ENCODE measurements around the gene WIPI1. TPM values are rescaled to one million over a fixed set of nuclear protein-coding genes. Genes with fewer than 3 reads are reported as not detected.

Gene WIPI1
- 27.8 and 29.5 TPM in 2 replicates for total RNA-seq (ENCODE audit: low replicate concordance)

- TF ChIP-seq EZH2 (IDR thresholded peaks at IDR 0.05) = no peak
- no peak for TF ChIP-seq CTCF (IDR thresholded peaks at IDR 0.05)
- no peak for TF ChIP-seq EZH2phosphoT487 (IDR thresholded peaks at IDR 0.05)
- no peaks in the 10 kb centered on the region for H3K9me3 ChIP-seq (ENCODE audit: low read depth)
- Mint-ChIP-seq H3K27me3 (ENCODE audit: insufficient read depth, low read depth) (peaks cover 11% of the 10 kb centered on the region), H3K9me3 (no peaks in the 10 kb centered on the region), H3K36me3 (no peaks in the 10 kb centered on the region), H3K27ac (peak within 1 kb of the TSS; percentile 46), H3K4me3 (peak within 1 kb of the TSS; percentile 99), H3K4me1 (peaks cover 22% of the 10 kb centered on the region)
- peak within 1 kb of the TSS; percentile 71 for H3K4me3 ChIP-seq
- H3K4me1 ChIP-seq = peaks cover 3% of the 10 kb centered on the region
- DNase-seq (ENCODE audit: low spot score) = no peak
- H3K9ac ChIP-seq = peak within 1 kb of the TSS; percentile 32
- H2AFZ ChIP-seq (replicated peaks) = peak within 1 kb of the TSS; percentile 97
- peaks cover 17% of the 10 kb centered on the region for H3K27me3 ChIP-seq
- H3K27ac ChIP-seq = no peak within 1 kb of the TSS
- no peaks in the 10 kb centered on the region for H3K36me3 ChIP-seq
- H3K4me2 ChIP-seq = peak within 1 kb of the TSS; percentile 92
- no peaks in the 10 kb centered on the region for H4K20me1 ChIP-seq (ENCODE audit: low read depth)
- peaks cover 21% of the 10 kb centered on the region for H3F3A ChIP-seq (ENCODE audit: low read depth)
- no peaks in the 10 kb centered on the region for H3K79me2 ChIP-seq (ENCODE audit: low read depth)
Measured at GRCh38 chr17:68457168-68457538, at the start of gene WIPI1. Gene WIPI1, minus strand, starts transcription at chr17:68457496. Its CDS starts 75 bp downstream, at chr17:68457421.

GRCh38 chr17:68505951-68506350, 48.7 kb upstream of the WIPI1 start:
- Mint-ChIP-seq H3K27me3 (ENCODE audit: insufficient read depth, low read depth) (peaks cover 4% of the 10 kb centered on the region), H3K4me1 (peaks cover 12% of the 10 kb centered on the region), H3K36me3 (no peaks in the 10 kb centered on the region), H3K27ac (no peak overlapping the region), H3K9me3 (no peaks in the 10 kb centered on the region), H3K4me3 (no peak overlapping the region)
- no peak overlapping the region for H3K4me2 ChIP-seq
- no peak for DNase-seq (ENCODE audit: low spot score)
- no peaks in the 10 kb centered on the region for H4K20me1 ChIP-seq (ENCODE audit: low read depth)
- H3K9me3 ChIP-seq (ENCODE audit: low read depth) = no peaks in the 10 kb centered on the region
- peaks cover 4% of the 10 kb centered on the region for H3K4me1 ChIP-seq
- TF ChIP-seq EZH2phosphoT487 (IDR thresholded peaks at IDR 0.05) (no peak), CTCF (IDR thresholded peaks at IDR 0.05) (no peak), EZH2 (IDR thresholded peaks at IDR 0.05) (no peak)
- H3K36me3 ChIP-seq = no peaks in the 10 kb centered on the region
- H3K27ac ChIP-seq = no peak overlapping the region
- no peak overlapping the region for H3K4me3 ChIP-seq
- peaks cover under 1% of the 10 kb centered on the region for H3F3A ChIP-seq (ENCODE audit: low read depth)
- no peaks in the 10 kb centered on the region for H3K27me3 ChIP-seq
- H3K79me2 ChIP-seq (ENCODE audit: low read depth) = no peaks in the 10 kb centered on the region
- no peak overlapping the region for H3K9ac ChIP-seq
- no peak overlapping the region for H2AFZ ChIP-seq (replicated peaks)

GRCh38 chr17:68501074-68501473, 43.8 kb upstream of the WIPI1 start:
- H3K27me3 ChIP-seq = no peaks in the 10 kb centered on the region

More at GRCh38 chr17:68501074-68501473, 43.8 kb upstream of the WIPI1 start:
- Mint-ChIP-seq H3K4me1 (peaks cover 2% of the 10 kb centered on the region), H3K27ac (no peak overlapping the region), H3K4me3 (no peak overlapping the region), H3K36me3 (no peaks in the 10 kb centered on the region), H3K9me3 (peaks cover 4% of the 10 kb centered on the region), H3K27me3 (ENCODE audit: insufficient read depth, low read depth) (peaks cover 17% of the 10 kb centered on the region)
- DNase-seq (ENCODE audit: low spot score) = no peak
- TF ChIP-seq EZH2 (IDR thresholded peaks at IDR 0.05) (no peak), CTCF (IDR thresholded peaks at IDR 0.05) (no peak), EZH2phosphoT487 (IDR thresholded peaks at IDR 0.05) (no peak)
- Histone ChIP-seq H3K27ac (no peak overlapping the region), H3F3A (ENCODE audit: low read depth) (no peaks in the 10 kb centered on the region), H3K4me1 (no peaks in the 10 kb centered on the region), H4K20me1 (ENCODE audit: low read depth) (no peaks in the 10 kb centered on the region), H2AFZ (replicated peaks) (no peak overlapping the region), H3K4me3 (no peak overlapping the region), H3K4me2 (no peak overlapping the region), H3K9me3 (ENCODE audit: low read depth) (no peaks in the 10 kb centered on the region), H3K9ac (no peak overlapping the region), H3K36me3 (no peaks in the 10 kb centered on the region), H3K79me2 (ENCODE audit: low read depth) (no peaks in the 10 kb centered on the region)
